ENCODE measurements around the gene KLHL7.

GRCh38 chr7:23098029-23098428, 7.6 kb upstream of the KLHL7 start:
- TF ChIP-seq CTCF (IDR thresholded peaks at IDR 0.05) = no peak
- TF ChIP-seq EP300 (IDR thresholded peaks at IDR 0.05) = no peak
- TF ChIP-seq POLR2A (IDR thresholded peaks at IDR 0.05) = no peak
- TF ChIP-seq POLR2AphosphoS5 (IDR thresholded peaks at IDR 0.05) = no peak
